ENCODE results near the gene CCNDBP1. TPM values are rescaled to one million over a fixed set of nuclear protein-coding genes. Genes with fewer than 3 reads are reported as not detected.

Gene CCNDBP1
- total RNA-seq, 1 experiment from 2014 or later: 34.1 TPM

GRCh38 chr15:43239732-43240491, 54.7 kb downstream of the CCNDBP1 start:
- H3K4me1 ChIP-seq (ENCODE audit: insufficient read depth, low read length): no peaks in the 10 kb centered on the region
- no peaks in the 10 kb centered on the region for H3K9me3 Mint-ChIP-seq

More at GRCh38 chr15:43239732-43240491, 54.7 kb downstream of the CCNDBP1 start:
- Histone ChIP-seq H2AFZ (ENCODE audit: low read length) (no peak overlapping the region), H3K9ac (ENCODE audit: extremely low read depth, insufficient read length, low read length) (no peak overlapping the region), H3K79me1 (ENCODE audit: insufficient read depth, low read depth, low read length, poor library complexity, severe bottlenecking) (no peaks in the 10 kb centered on the region), H4K91ac (ENCODE audit: insufficient read length, low read depth, low read length) (no peak overlapping the region), H3K23ac (ENCODE audit: insufficient read length, low read depth, low read length) (no peak overlapping the region), H3K4me2 (ENCODE audit: insufficient read depth, insufficient read length, low read length) (no peak overlapping the region), H2AK5ac (ENCODE audit: insufficient read length, low read length) (no peak overlapping the region), H2BK5ac (ENCODE audit: insufficient read length, low read length) (no peak overlapping the region), H3K27me3 (ENCODE audit: insufficient read depth, low read length) (no peaks in the 10 kb centered on the region), H3K9me3 (ENCODE audit: control insufficient read depth, low read depth, low read length) (no peaks in the 10 kb centered on the region), H4K5ac (ENCODE audit: insufficient read length, low read depth, low read length) (no peak overlapping the region), H4K8ac (replicated peaks; ENCODE audit: insufficient read length, low read depth, low read length) (no peak overlapping the region), H2BK120ac (ENCODE audit: low read depth, low read length, poor library complexity, severe bottlenecking) (no peak overlapping the region), H3K23me2 (ENCODE audit: insufficient read length, low read depth, low read length, poor library complexity, severe bottlenecking) (no peaks in the 10 kb centered on the region), H4K20me1 (ENCODE audit: control insufficient read depth, insufficient read depth, insufficient read length) (no peaks in the 10 kb centered on the region), H3K56ac (ENCODE audit: insufficient read length, low read depth, low read length) (no peak overlapping the region), H3K18ac (ENCODE audit: insufficient read length, low read depth, low read length) (no peak overlapping the region), H3T11ph (ENCODE audit: low read length) (no peak overlapping the region), H2BK12ac (ENCODE audit: insufficient read length, low read depth, low read length) (no peak overlapping the region), H2BK20ac (ENCODE audit: low read depth, low read length, poor library complexity, severe bottlenecking) (no peak overlapping the region), H3K14ac (ENCODE audit: insufficient read depth, low read length) (no peak overlapping the region), H3K27ac (ENCODE audit: insufficient read length, low read depth, low read length) (no peak overlapping the region), H3K4ac (ENCODE audit: low read depth, low read length) (no peak overlapping the region), H2BK15ac (ENCODE audit: low read depth, low read length) (no peak overlapping the region), H3K79me2 (ENCODE audit: insufficient read depth, low read length) (no peaks in the 10 kb centered on the region)
- Mint-ChIP-seq H3K4me1 (0 out of 4 replicates have a peak, but pooled peaks cover 0 to 2% of the 10 kb centered on the region in 2 experiments), H3K36me3 (ENCODE audit: insufficient read depth in 1 of 3, low read depth in 3 of 3) (no peaks in the 10 kb centered on the region), H3K4me3 (no peak overlapping the region), H3K27ac (peak overlapping the region in 1 of 3 experiments; percentile 55; a peak in 1 of 7 replicates), H3K27me3 (ENCODE audit: low read depth) (peaks cover 7% of the 10 kb centered on the region)
- TF ChIP-seq CTCF (conservative IDR thresholded peaks at IDR 0.05): no peak
- no peak for DNase-seq
- no CpG with 5 or more reads among the region's 7 CpGs for WGBS (ENCODE audit: extremely low coverage, insufficient read length, low lambda C conversion rate)
